ENCODE data around the gene UIMC1.
"Not testable (repeated sequence)": the region's sequence is repeated elsewhere in the genome, so short reads cannot be mapped to it uniquely, and the experiment has no call there.

The UIMC1 gene

DNA sequence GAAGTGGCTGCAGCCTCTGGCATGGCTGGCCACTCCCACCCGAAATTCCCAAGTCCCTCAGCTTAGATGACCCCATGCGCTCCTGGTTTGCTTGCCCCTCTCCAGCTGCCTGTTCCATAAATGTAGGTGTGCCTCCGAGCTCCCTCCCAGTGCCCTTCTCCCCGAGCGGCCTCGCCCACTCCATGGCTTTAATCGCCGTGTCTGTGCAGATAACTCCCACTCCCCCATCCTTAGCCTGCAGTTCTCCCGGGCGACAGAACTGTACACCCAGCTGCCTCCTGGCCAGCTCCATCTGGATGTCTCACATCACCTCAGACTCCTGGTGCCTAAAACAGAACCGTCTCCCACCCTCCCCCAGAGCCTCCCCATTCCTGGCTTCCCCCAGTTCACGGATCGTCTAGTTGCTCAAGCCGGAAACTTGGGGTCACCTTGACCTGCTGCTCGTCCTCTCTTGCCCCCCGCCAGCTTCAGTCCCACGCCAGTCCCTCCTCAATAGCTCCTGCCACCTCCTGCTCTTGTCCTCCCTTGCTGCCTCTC, 131.5 kb downstream of the UIMC1 start:
- H3K36me3 ChIP-seq (ENCODE audit: control insufficient read depth, insufficient read depth, low read length, severe bottlenecking): no peaks in the 10 kb centered on the region
- no peaks in the 10 kb centered on the region for H3K4me1 ChIP-seq (ENCODE audit: control insufficient read depth, insufficient read depth, low read length)
- DNase-seq (ENCODE audit: low read depth): no peak
- peaks cover 48% of the 10 kb centered on the region for H3K27me3 ChIP-seq (replicated peaks; ENCODE audit: control insufficient read depth, insufficient read depth, low read length)
- H3K9ac ChIP-seq (ENCODE audit: low read length): no peak overlapping the region
- H3K9me3 ChIP-seq (ENCODE audit: control insufficient read depth, low read length): no peaks in the 10 kb centered on the region
- no peak overlapping the region for H3K4me3 ChIP-seq (ENCODE audit: low read length)

- no peaks in the 10 kb centered on the region for H3K9me3 ChIP-seq (ENCODE audit: control insufficient read depth, low read length)
- H3K36me3 ChIP-seq (ENCODE audit: control insufficient read depth, insufficient read depth, low read length, severe bottlenecking): no peaks in the 10 kb centered on the region
- H3K27me3 ChIP-seq (replicated peaks; ENCODE audit: control insufficient read depth, insufficient read depth, low read length): peaks cover 42% of the 10 kb centered on the region
- no peaks in the 10 kb centered on the region for H3K4me1 ChIP-seq (ENCODE audit: control insufficient read depth, insufficient read depth, low read length)
- no peak overlapping the region for H3K9ac ChIP-seq (ENCODE audit: low read length)
- no peak for DNase-seq (ENCODE audit: low read depth)
- no peak overlapping the region for H3K4me3 ChIP-seq (ENCODE audit: low read length)
Observed at GRCh38 chr5:176874198-176874780, 132.3 kb downstream of the UIMC1 start.

DNA sequence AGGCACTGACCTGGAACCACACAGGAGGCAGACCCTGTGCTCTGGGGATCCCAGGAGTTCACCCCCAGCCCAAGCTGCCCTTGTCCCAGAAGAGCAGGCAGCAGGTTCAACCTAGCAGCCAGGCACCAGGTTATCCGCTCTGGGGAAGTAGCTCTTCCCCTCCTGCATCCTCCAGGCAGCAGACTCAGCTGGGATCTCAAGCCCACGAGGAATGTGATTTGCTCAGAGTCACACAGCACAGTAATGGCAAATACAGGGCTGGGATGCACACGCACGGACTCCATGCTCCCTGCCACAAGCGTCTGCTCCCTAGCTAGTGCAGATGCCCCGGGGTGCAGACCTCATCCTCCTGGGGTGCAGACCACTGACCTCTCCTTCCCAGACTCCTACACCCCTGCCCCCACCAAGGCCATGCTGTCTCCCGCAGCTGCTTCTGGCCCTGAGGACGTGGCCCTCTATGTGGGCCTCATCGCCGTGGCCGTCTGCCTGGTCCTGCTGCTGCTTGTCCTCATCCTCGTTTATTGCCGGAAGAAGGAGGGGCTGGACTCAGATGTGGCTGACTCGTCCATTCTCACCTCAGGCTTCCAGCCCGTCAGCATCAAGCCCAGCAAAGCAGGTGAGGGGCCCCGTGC, 132.9 kb downstream of the UIMC1 start:
- peaks cover 40% of the 10 kb centered on the region for H3K27me3 ChIP-seq (replicated peaks; ENCODE audit: control insufficient read depth, insufficient read depth, low read length)
- DNase-seq (ENCODE audit: low read depth): no peak

GRCh38 chr5:176873011-176873410, 133.6 kb downstream of the UIMC1 start:
- peaks cover 41% of the 10 kb centered on the region for H3K27me3 ChIP-seq (replicated peaks; ENCODE audit: control insufficient read depth, insufficient read depth, low read length)
- H3K9ac ChIP-seq (ENCODE audit: low read length); DNase-seq (ENCODE audit: low read depth); H3K4me1 ChIP-seq (ENCODE audit: control insufficient read depth, insufficient read depth, low read length); H3K36me3 ChIP-seq (ENCODE audit: control insufficient read depth, insufficient read depth, low read length, severe bottlenecking); H3K9me3 ChIP-seq (ENCODE audit: control insufficient read depth, low read length); H3K4me3 ChIP-seq (ENCODE audit: low read length): not testable (repeated sequence)

More for the DNA sequence above, 132.9 kb downstream of the UIMC1 start:
- no peak overlapping the region for H3K9ac ChIP-seq (ENCODE audit: low read length)
- H3K9me3 ChIP-seq (ENCODE audit: control insufficient read depth, low read length): no peaks in the 10 kb centered on the region
- no peaks in the 10 kb centered on the region for H3K36me3 ChIP-seq (ENCODE audit: control insufficient read depth, insufficient read depth, low read length, severe bottlenecking)
- H3K4me3 ChIP-seq (ENCODE audit: low read length): no peak overlapping the region
- H3K4me1 ChIP-seq (ENCODE audit: control insufficient read depth, insufficient read depth, low read length): no peaks in the 10 kb centered on the region

GRCh38 chr5:176872586-176872985, 134.0 kb downstream of the UIMC1 start:
- H3K9me3 ChIP-seq (ENCODE audit: control insufficient read depth, low read length); H3K36me3 ChIP-seq (ENCODE audit: control insufficient read depth, insufficient read depth, low read length, severe bottlenecking); H3K9ac ChIP-seq (ENCODE audit: low read length); H3K4me3 ChIP-seq (ENCODE audit: low read length); DNase-seq (ENCODE audit: low read depth); H3K4me1 ChIP-seq (ENCODE audit: control insufficient read depth, insufficient read depth, low read length): not testable (repeated sequence)
- peaks cover 38% of the 10 kb centered on the region for H3K27me3 ChIP-seq (replicated peaks; ENCODE audit: control insufficient read depth, insufficient read depth, low read length)

GRCh38 chr5:176870644-176871043, 135.9 kb downstream of the UIMC1 start:
- H3K9ac ChIP-seq (ENCODE audit: low read length); H3K4me3 ChIP-seq (ENCODE audit: low read length); DNase-seq (ENCODE audit: low read depth); H3K36me3 ChIP-seq (ENCODE audit: control insufficient read depth, insufficient read depth, low read length, severe bottlenecking); H3K9me3 ChIP-seq (ENCODE audit: control insufficient read depth, low read length); H3K4me1 ChIP-seq (ENCODE audit: control insufficient read depth, insufficient read depth, low read length): not testable (repeated sequence)
- peaks cover 39% of the 10 kb centered on the region for H3K27me3 ChIP-seq (replicated peaks; ENCODE audit: control insufficient read depth, insufficient read depth, low read length)

GRCh38 chr5:176870110-176870591, 136.4 kb downstream of the UIMC1 start:
- no peaks in the 10 kb centered on the region for H3K36me3 ChIP-seq (ENCODE audit: control insufficient read depth, insufficient read depth, low read length, severe bottlenecking)
- H3K27me3 ChIP-seq (replicated peaks; ENCODE audit: control insufficient read depth, insufficient read depth, low read length): peaks cover 39% of the 10 kb centered on the region
- H3K9ac ChIP-seq (ENCODE audit: low read length): no peak overlapping the region
- no peak overlapping the region for H3K4me3 ChIP-seq (ENCODE audit: low read length)
- H3K9me3 ChIP-seq (ENCODE audit: control insufficient read depth, low read length): no peaks in the 10 kb centered on the region
- peak; percentile 41 for DNase-seq (ENCODE audit: low read depth)
- no peaks in the 10 kb centered on the region for H3K4me1 ChIP-seq (ENCODE audit: control insufficient read depth, insufficient read depth, low read length)

DNA sequence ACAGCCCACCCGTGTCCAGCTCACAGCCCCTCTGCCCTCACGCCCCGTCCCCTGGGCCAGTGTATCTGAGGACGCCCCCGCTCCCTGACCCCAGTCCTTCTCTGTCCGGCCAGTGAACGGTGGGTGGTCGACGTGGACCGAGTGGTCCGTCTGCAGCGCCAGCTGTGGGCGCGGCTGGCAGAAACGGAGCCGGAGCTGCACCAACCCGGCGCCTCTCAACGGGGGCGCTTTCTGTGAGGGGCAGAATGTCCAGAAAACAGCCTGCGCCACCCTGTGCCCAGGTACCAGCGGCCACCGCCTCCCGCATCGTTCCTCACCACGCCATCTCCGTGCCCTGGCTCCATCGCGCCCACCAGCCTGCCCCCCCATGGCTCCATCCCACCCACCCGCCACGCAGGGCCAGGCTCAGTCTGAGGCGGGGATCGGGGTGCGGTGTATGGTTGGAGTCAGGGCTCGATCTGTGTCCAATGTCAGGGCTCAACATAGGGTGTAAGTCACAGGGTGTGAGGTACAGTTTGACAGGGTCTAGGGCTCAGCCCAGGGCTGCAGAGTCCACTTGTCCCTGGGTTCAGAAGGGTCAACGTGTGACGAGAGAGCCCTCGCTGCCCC, 137.0 kb downstream of the UIMC1 start:
- no peak overlapping the region for H3K9ac ChIP-seq (ENCODE audit: low read length)
- no peak overlapping the region for H3K4me3 ChIP-seq (ENCODE audit: low read length)
- H3K9me3 ChIP-seq (ENCODE audit: control insufficient read depth, low read length): no peaks in the 10 kb centered on the region
- H3K36me3 ChIP-seq (ENCODE audit: control insufficient read depth, insufficient read depth, low read length, severe bottlenecking): no peaks in the 10 kb centered on the region
- no peak for DNase-seq (ENCODE audit: low read depth)
- H3K27me3 ChIP-seq (replicated peaks; ENCODE audit: control insufficient read depth, insufficient read depth, low read length): peaks cover 39% of the 10 kb centered on the region
- no peaks in the 10 kb centered on the region for H3K4me1 ChIP-seq (ENCODE audit: control insufficient read depth, insufficient read depth, low read length)

- Histone ChIP-seq H3K4me1 (ENCODE audit: control insufficient read depth, insufficient read depth, low read length) (no peaks in the 10 kb centered on the region), H3K36me3 (ENCODE audit: control insufficient read depth, insufficient read depth, low read length, severe bottlenecking) (no peaks in the 10 kb centered on the region), H3K9me3 (ENCODE audit: control insufficient read depth, low read length) (no peaks in the 10 kb centered on the region), H3K27me3 (replicated peaks; ENCODE audit: control insufficient read depth, insufficient read depth, low read length) (peaks cover 42% of the 10 kb centered on the region), H3K4me3 (ENCODE audit: low read length) (no peak overlapping the region), H3K9ac (ENCODE audit: low read length) (no peak overlapping the region)
- no peak for DNase-seq (ENCODE audit: low read depth)
Observed at GRCh38 chr5:176868731-176869130, 137.8 kb downstream of the UIMC1 start.

GRCh38 chr5:176868126-176868525, 138.5 kb downstream of the UIMC1 start:
- no peaks in the 10 kb centered on the region for H3K4me1 ChIP-seq (ENCODE audit: control insufficient read depth, insufficient read depth, low read length)
- DNase-seq (ENCODE audit: low read depth): no peak

DNA sequence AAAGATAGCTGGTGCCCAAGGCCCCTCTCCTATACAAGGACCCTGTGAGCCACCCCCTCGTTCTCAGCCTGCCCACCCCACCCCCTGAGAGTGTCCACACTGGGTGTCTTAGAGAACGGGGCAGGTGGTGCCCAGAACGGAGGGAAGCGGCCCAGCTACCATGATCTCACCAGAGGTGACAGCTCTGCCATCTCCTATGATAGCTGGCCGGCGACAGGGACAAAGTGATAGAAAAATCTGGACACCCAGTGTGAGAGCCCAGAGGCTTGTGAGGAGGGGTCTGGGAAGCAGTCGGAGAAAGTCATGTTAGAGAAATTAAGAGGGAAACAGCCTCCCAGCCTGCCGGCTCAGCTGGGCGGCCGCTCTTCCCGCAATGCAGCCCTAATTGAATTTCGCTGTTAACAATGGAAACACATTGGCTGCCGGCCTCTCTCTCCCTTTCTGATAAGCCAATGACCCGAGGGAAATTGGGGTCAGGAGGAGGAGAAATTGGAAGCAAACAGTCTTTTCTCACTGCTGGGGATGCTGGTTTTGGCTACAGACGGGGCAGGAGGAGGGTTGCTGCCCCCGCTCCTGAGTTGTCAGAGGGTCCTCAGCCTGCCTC, 139.8 kb downstream of the UIMC1 start:
- no peaks in the 10 kb centered on the region for H3K4me1 ChIP-seq (ENCODE audit: control insufficient read depth, insufficient read depth, low read length)

More at GRCh38 chr5:176868126-176868525, 138.5 kb downstream of the UIMC1 start:
- peaks cover 44% of the 10 kb centered on the region for H3K27me3 ChIP-seq (replicated peaks; ENCODE audit: control insufficient read depth, insufficient read depth, low read length)
- H3K9ac ChIP-seq (ENCODE audit: low read length): no peak overlapping the region
- no peaks in the 10 kb centered on the region for H3K36me3 ChIP-seq (ENCODE audit: control insufficient read depth, insufficient read depth, low read length, severe bottlenecking)
- H3K4me3 ChIP-seq (ENCODE audit: low read length): no peak overlapping the region
- no peaks in the 10 kb centered on the region for H3K9me3 ChIP-seq (ENCODE audit: control insufficient read depth, low read length)

More for the DNA sequence above, 139.8 kb downstream of the UIMC1 start:
- no peaks in the 10 kb centered on the region for H3K9me3 ChIP-seq (ENCODE audit: control insufficient read depth, low read length)
- H3K9ac ChIP-seq (ENCODE audit: low read length): no peak overlapping the region
- no peak overlapping the region for H3K4me3 ChIP-seq (ENCODE audit: low read length)
- peaks cover 56% of the 10 kb centered on the region for H3K27me3 ChIP-seq (replicated peaks; ENCODE audit: control insufficient read depth, insufficient read depth, low read length)
- no peaks in the 10 kb centered on the region for H3K36me3 ChIP-seq (ENCODE audit: control insufficient read depth, insufficient read depth, low read length, severe bottlenecking)
- DNase-seq (ENCODE audit: low read depth): no peak

Measured in adipocyte (in vitro differentiated cells).